Motor neuron (in vitro differentiated cells): ENCODE results near the gene PDP2. TPM values are rescaled to one million over a fixed set of nuclear protein-coding genes. Genes with fewer than 3 reads are reported as not detected.

ENCODE experiments used
- ATAC-seq, 8 experiments: fragments of 200-7000 bp; cut with Tn5 transposase; replicated peaks in 6 of 8; 2 replicates each; pipeline ENCODE4 v1.8.0; 2021; ENCODE audit warnings: mild to moderate bottlenecking in 8 of 8, moderate library complexity in 8 of 8
- H3K27ac ChIP-seq, 2 donors: fragments of 250-450 bp; sonication (Bioruptor Pico); 2 replicates each; pipeline ENCODE4 v1.9.0; 2021; ENCODE audit warnings: antibody characterized with exemption in 2 of 2, mild to moderate bottlenecking in 2 of 2, moderate library complexity in 1 of 2
- H3K4me1 ChIP-seq, 2 donors: fragments of 250-450 bp; sonication (Bioruptor Pico); replicated peaks in 1 of 2; 2 replicates each; pipeline ENCODE4 v1.6.1; 2021; ENCODE audit warnings: antibody characterized with exemption in 2 of 2, mild to moderate bottlenecking in 2 of 2, moderate library complexity in 1 of 2
- H3K4me3 ChIP-seq, 5 donors: fragments of 250-450 bp; sonication (Bioruptor Pico); 2 replicates each; pipeline ENCODE4 v1.9.0; 2021; ENCODE audit warnings: antibody characterized with exemption in 5 of 5, mild to moderate bottlenecking in 5 of 5, moderate library complexity in 4 of 5
- WGBS, 10 experiments: fragments of 450-650 bp; shearing (Covaris generic); methylation state at CpG; one replicate each; pipeline ENCODE4 v1.0.0; 2022; 5-methylcytosine and 5-hydroxymethylcytosine counted together
- in situ Hi-C, 9 experiments: fragments of 400-800 bp; cut with MboI; loops; one replicate each; pipeline ENCODE4 v1.15.0; 2021; ENCODE audit warnings: low sequenced_read_pairs in 9 of 9, low pct_unique_long_range_greater_than_20kb in 2 of 9; ENCODE audit not compliant: unreplicated experiment in 9 of 9
- total RNA-seq, 8 experiments: library from RNA; unstranded; fragments of 300-600 nt; gene quantifications; 2 replicates each; pipeline versions ENCODE4 v1.2.3 to v1.2.4, GENCODE V29; 2022

The PDP2 gene
- total RNA-seq, 8 experiments from 2014 or later: 4.3 to 19.0 (median 8.5) TPM

GRCh38 chr16:66933776-66934137 is 53.4 kb downstream of the PDP2 start:
- Histone ChIP-seq H3K4me1 (peaks cover 18% of the 10 kb centered on the region in 2 donors), H3K4me3 (peak overlapping the region; percentile 79 to 99 (median 92)), H3K27ac (peak overlapping the region; percentile 81 to 89)
- ATAC-seq: no peak
- in situ Hi-C loops: loop anchor here in 1 of 9 experiments (25.0 kb wide), 1 partner anchor 479 kb away; the partner anchor contains the start of gene ZDHHC1
- WGBS, 10 experiments: 0 to 40% (median 4%) methylated on average over 1 to 5 of the region's 12 CpGs; no CpG with 5 or more reads in 5 of the 10 experiments

- 0 to 2% (median 0%) methylated on average over 1 to 20 of the region's 76 CpGs; no CpG with 5 or more reads in 7 of the 10 experiments for WGBS, 10 experiments
- peak; percentile 64 to 93 (median 89) for ATAC-seq
- Histone ChIP-seq H3K4me1 (peaks cover 18% of the 10 kb centered on the region in 2 donors), H3K27ac (peak within 1 kb of the TSS; percentile 81 to 89), H3K4me3 (peak within 1 kb of the TSS; percentile 79 to 99 (median 92))
- in situ Hi-C loops: loop anchor here in 1 of 9 experiments (25.0 kb wide), 1 partner anchor 478 kb away; the partner anchor contains the start of gene ZDHHC1
Measured at GRCh38 chr16:66934138-66934838, 54.0 kb downstream of the PDP2 start, which contains the start of gene CIAO2B. Gene CIAO2B, minus strand, starts transcription at chr16:66934402. Its CDS starts 38 bp downstream, at chr16:66934364.

DNA sequence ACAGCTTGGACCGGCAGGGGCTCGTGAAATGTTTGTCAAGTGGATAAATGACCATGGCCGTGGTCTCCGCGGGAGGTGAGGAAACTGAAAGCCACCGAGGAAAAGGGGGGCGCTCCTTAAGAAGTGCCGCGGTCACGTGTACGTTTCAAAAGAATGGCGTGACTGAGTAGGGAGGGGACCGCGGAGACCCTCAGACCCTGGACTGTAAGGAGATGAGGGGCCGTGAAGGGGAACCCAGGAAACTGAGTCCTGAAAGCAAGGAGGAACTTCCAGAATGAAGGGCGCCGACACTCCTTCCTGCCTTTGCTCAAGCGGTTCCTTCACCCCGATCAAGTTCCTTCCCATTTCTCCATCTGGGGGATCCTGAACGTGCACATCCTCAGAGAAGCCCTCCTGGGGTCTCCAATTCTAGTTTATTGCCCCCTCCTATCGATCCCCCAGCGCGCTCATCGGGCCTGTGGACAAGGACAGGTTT is 54.6 kb downstream of the PDP2 start:
- 0% methylated on average over 1 to 5 of the region's 24 CpGs; no CpG with 5 or more reads in 6 of the 10 experiments for WGBS, 10 experiments
- Histone ChIP-seq H3K27ac (peak overlapping the region; percentile 81 to 89), H3K4me1 (peaks cover 18% of the 10 kb centered on the region in 2 donors), H3K4me3 (peak overlapping the region; percentile 79 to 99 (median 92))
- ATAC-seq: peak in 4 of 8 experiments; percentile 0 to 3 (median 1)
- in situ Hi-C loops: loop anchor here in 1 of 9 experiments (25.0 kb wide), 1 partner anchor 477 kb away; the partner anchor contains the start of gene ZDHHC1

DNA sequence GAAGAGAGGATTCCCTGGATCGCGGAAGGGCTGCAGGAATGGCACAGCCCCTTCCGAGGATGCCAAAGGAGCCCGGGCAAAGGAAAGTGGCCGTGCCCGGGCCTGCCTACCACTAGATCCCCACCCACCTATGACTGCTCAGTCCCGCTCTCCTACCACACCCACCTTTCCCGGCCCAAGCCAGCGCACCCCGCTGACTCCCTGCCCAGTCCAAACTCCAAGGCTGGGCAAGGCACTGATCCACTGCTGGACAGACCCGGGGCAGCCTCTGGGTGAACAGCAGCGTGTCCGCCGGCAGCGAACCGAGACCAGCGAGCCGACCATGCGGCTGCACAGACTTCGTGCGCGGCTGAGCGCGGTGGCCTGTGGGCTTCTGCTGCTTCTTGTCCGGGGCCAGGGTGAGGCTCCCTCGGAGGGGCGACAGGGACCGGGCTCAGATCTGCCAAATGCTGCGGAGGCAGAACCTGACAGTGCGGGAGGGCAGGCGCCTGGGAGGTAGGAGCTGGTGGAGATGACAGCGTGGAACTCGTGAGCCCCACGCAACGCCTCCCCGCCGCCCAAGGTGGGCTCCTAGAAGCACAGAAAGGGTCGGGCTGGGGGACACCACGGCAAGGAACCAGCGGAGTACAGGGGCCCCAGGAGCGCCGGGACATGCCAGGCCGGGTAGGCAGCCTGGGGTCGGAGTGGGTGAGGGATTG is 55.1 kb downstream of the PDP2 start, which contains the start of gene CES2:
TSS of gene CES2 (plus strand) at position 203 of the 698 bp plus-strand sequence. CDS start at position 323, 120 bp downstream.
- Histone ChIP-seq H3K4me3 (peak within 1 kb of the TSS; percentile 79 to 99 (median 92)), H3K4me1 (peaks cover 18% of the 10 kb centered on the region in 2 donors), H3K27ac (peak within 1 kb of the TSS; percentile 81 to 89)
- 0% methylated on average over 2 of the region's 44 CpGs; no CpG with 5 or more reads in 8 of the 10 experiments for WGBS, 10 experiments
- in situ Hi-C loops: loop anchor here in 1 of 9 experiments (25.0 kb wide), 1 partner anchor 477 kb away; the partner anchor contains the start of gene ZDHHC1
- peak in 7 of 8 experiments; percentile 4 to 49 (median 25) for ATAC-seq

DNA sequence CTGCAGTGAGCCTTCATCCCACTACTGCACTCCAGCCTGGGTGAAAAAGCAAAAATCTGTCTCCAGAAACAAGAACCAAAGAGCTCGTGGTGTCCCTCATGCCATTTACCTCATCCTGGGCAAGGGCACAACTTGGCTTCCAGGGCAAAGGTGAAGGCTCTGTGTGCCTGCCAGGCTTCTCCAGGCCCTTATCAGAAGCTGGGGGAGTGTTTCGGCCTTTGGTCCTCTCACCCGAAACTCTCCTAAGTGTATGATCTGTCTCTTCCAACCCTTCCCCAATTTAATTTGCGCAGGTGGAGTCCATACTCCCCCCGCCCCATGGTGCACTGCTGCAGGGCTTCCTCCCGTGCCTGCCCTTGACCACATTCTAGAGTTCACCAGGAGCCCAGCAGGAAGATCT is 56.1 kb downstream of the PDP2 start:
- in situ Hi-C loops: loop anchor here in 1 of 9 experiments (25.0 kb wide), 1 partner anchor 476 kb away; the partner anchor contains the start of gene ZDHHC1
- peak overlapping the region in 1 of 5 donors; percentile 99 for H3K4me3 ChIP-seq
- H3K4me1 ChIP-seq: peaks cover 18% of the 10 kb centered on the region in 2 donors
- 60 to 100% (median 89%) methylated on average over 1 to 4 of the region's 6 CpGs; no CpG with 5 or more reads in 6 of the 10 experiments for WGBS, 10 experiments
- H3K27ac ChIP-seq: no peak overlapping the region
- ATAC-seq: no peak

DNA sequence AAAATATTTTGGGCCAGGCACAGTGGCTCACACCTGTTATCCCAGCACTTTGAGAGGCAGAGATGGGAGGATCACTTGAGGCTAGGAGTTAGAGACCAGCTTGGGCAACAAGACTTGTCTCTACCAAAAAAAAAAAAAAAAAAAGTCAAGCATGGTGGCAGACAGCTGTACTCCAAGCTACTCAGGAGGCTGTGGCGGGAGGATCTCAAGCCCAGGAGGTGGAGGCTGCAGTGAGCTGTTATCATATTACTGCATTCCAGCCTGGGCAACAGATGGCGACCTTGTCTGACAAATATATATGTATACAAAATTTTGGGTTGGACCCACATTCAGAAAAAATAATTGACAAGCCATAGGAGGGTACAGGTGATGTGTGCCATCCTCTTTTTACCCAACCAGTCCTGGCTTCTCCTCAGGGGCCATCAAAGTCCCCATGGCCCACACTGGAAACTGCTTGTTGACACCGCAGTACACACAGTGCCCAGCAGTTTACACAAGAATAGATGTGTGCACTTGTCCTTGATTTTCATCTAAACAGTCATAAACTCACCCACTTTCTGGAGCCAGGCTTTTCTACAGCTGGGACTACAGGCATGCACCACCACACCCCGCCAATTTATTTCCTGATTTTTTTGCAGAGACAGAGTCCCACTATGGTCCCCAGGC is 56.7 kb downstream of the PDP2 start:
- H3K4me1 ChIP-seq: peaks cover 18% of the 10 kb centered on the region in 2 donors
- no peak for ATAC-seq
- in situ Hi-C loops: loop anchor here in 1 of 9 experiments (25.0 kb wide), 1 partner anchor 475 kb away; the partner anchor contains the start of gene ZDHHC1
- H3K27ac ChIP-seq: no peak overlapping the region
- H3K4me3 ChIP-seq: no peak overlapping the region
- WGBS, 10 experiments: 40 to 100% (median 80%) methylated on average over 1 to 4 of the region's 4 CpGs; no CpG with 5 or more reads in 3 of the 10 experiments

DNA sequence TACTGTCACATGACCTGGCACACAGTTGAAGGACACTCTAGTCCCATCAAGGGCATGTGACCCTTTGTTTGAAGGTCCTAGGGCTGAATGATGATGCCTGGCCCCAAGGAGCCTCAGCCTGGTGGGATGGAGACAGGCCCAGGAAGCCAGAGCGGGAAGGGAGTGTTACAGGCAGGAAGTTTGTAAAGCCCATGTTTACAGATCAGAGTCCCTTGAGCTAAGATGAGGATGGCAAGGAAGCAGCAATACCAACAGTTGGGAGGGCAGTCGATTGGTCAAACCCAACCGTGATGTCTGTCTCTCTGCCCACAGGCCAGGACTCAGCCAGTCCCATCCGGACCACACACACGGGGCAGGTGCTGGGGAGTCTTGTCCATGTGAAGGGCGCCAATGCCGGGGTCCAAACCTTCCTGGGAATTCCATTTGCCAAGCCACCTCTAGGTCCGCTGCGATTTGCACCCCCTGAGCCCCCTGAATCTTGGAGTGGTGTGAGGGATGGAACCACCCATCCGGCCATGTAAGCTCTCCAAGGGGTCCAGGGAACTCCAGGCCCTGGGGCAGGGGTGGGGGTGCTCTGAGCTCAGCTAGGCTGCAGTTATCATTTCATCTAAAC is 57.5 kb downstream of the PDP2 start:
- H3K27ac ChIP-seq: no peak overlapping the region
- 87 to 100% (median 92%) methylated on average over 1 to 3 of the region's 10 CpGs; no CpG with 5 or more reads in 6 of the 10 experiments for WGBS, 10 experiments
- H3K4me1 ChIP-seq: peaks cover 18% of the 10 kb centered on the region in 2 donors
- ATAC-seq: no peak
- no peak overlapping the region for H3K4me3 ChIP-seq
- in situ Hi-C loops: loop anchor here in 1 of 9 experiments (25.0 kb wide), 1 partner anchor 474 kb away; the partner anchor contains the start of gene ZDHHC1

DNA sequence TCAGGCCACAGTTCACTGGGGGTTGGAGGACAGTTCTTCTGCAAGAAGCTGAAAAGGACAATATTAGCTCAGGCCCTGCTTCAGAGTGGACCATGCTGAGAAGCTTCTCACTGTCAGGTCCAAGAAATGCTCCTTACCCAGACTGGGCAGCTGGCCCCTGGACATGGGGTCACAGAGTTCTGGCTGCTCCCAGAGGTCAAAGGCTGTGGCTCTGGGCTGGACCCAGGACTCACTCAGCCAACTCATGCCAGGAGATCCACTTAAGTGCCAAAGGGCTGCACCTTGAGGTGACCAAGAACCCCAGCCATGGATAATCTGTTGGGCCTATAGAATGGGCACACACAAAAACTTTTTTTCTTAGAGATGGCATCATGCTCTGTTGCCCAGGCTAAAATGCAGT is 59.1 kb downstream of the PDP2 start:
- in situ Hi-C loops: loop anchor here in 1 of 9 experiments (25.0 kb wide), 1 partner anchor 473 kb away; the partner anchor contains the start of gene ZDHHC1
- peaks cover 11 to 13% of the 10 kb centered on the region in 2 donors for H3K4me1 ChIP-seq
- no peak for ATAC-seq
- no peak overlapping the region for H3K4me3 ChIP-seq
- no peak overlapping the region for H3K27ac ChIP-seq

DNA sequence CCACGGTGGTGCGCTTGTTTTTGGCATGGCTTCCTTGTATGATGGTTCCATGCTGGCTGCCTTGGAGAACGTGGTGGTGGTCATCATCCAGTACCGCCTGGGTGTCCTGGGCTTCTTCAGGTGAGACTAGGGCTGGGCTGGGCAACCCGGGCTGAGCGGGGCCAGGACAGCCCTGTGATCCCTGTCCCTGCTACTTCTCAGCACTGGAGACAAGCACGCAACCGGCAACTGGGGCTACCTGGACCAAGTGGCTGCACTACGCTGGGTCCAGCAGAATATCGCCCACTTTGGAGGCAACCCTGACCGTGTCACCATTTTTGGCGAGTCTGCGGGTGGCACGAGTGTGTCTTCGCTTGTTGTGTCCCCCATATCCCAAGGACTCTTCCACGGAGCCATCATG is 59.9 kb downstream of the PDP2 start:
- Histone ChIP-seq H3K4me3 (no peak overlapping the region), H3K4me1 (peaks cover 11 to 13% of the 10 kb centered on the region in 2 donors), H3K27ac (no peak overlapping the region)
- 80 to 100% (median 92%) methylated on average over 1 to 5 of the region's 16 CpGs; no CpG with 5 or more reads in 5 of the 10 experiments for WGBS, 10 experiments
- in situ Hi-C loops: loop anchor here in 1 of 9 experiments (25.0 kb wide), 1 partner anchor 472 kb away; the partner anchor contains the start of gene ZDHHC1
- ATAC-seq: no peak
